ENCODE measurements around the gene GON4L.
"Not testable (repeated sequence)": the region's sequence is repeated elsewhere in the genome, so short reads cannot be mapped to it uniquely, and the experiment has no call there.

GON4L gene

GRCh38 chr1:155827450-155827849, 29.6 kb downstream of the GON4L start:
- DNase-seq, result no peak

- DNase-seq, result no peak
These were observed 40.7 kb downstream of the GON4L start for GRCh38 chr1:155816351-155816750.

- no peak for DNase-seq
These were observed 43.3 kb downstream of the GON4L start for GRCh38 chr1:155813672-155814071.

DNA sequence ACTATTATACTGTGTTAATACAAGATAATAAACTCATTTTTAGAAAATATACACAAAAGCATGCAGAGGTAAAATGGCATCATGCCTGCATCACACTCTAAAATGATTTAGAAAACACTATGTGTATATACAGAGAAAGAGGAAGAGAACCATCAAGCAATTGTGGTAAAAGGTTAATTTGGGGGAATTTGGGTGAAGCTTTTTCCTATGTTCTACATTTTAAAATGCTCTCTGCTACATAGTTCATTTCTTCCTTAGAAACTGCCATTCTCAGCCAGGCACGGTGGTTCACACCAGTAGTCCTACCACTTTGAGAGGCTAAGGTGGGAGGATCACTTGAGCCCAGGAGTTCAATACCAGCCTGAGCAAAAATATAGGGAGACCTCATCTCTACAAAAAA, 44.1 kb downstream of the GON4L start:
- DNase-seq, result no peak

DNA sequence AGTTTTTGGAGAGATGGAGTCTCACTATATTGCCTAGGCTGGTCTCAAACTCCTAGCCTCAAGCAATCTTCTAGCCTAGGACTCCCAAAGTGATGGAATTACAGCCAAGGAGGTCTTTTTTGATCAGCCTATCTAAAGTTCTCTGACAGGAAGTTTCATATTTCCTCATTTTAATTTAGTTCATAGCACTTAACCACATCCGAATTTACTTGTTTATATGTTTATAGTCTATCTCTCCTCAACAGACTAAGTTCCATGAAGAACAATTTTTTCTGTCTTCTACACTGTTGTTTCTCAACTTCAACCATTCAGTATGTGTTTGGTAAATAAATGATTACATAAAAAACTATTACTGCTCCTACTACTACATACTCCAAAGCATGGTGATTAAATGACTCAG, 47.9 kb downstream of the GON4L start:
- no peak for DNase-seq

- DNase-seq, result no peak
These were observed 55.9 kb downstream of the GON4L start for GRCh38 chr1:155801149-155801548.

DNA sequence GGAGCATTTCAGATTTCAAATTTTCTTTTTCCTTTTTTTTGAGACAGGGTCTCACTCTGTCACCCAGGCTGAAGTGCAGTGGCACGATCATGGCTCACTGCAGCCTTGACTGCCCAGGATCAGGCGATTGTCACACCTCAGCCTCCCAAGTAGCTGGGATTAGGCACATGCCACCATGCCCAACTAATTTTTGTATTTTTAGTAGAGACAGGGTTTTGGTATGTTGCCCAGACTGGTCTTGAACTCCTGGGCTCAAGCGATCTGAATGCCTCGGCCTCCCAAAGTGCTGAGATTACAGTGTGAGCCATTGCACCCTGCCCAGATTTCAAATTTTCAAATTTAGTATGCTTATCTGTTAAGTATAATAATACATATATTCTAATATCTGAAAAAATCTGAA, 61.4 kb downstream of the GON4L start:
- not testable (repeated sequence) for DNase-seq

- no peak for DNase-seq
These were observed 62.3 kb downstream of the GON4L start for GRCh38 chr1:155794605-155795245.

DNA sequence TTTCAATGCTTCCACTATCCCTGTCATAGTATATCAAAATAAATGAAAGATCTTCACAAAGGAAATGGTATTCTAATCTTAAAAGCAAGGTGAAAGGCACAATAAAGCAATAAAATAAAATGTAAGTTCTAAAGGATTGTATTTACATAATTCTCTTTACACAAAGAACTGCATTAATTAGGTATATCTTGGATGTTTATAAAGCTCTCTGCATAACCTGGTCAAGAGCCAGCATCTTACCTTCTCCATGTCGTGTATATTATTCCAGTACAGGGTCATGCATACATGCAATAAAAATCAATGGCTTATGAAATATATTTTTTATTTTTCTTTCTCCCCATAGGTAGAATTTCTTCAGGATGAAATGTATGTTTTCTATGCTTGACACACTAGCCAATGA, 63.8 kb downstream of the GON4L start:
- no peak for DNase-seq

- no peak for DNase-seq
These were observed 79.4 kb downstream of the GON4L start for GRCh38 chr1:155777582-155777981.

DNA sequence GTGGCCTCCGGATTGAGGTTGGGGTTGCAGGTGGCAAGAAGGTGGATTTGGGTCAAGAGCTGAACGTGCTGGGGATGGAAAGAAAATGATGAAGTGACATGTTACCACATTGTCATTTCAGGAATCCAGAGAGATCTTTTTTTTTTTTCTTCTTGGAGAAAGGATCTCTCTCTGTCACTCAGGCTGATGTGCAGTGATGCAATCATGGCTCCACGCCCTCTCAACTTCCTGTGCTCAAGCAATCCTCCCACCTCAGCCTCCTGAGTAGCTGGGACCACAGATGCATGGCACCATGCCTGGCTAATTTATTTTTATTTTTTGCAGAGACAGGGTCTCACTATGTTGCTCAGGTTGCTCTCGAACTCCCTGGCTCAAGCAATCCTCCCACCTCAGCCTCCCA, 80.6 kb downstream of the GON4L start:
- DNase-seq, result no peak

DNA sequence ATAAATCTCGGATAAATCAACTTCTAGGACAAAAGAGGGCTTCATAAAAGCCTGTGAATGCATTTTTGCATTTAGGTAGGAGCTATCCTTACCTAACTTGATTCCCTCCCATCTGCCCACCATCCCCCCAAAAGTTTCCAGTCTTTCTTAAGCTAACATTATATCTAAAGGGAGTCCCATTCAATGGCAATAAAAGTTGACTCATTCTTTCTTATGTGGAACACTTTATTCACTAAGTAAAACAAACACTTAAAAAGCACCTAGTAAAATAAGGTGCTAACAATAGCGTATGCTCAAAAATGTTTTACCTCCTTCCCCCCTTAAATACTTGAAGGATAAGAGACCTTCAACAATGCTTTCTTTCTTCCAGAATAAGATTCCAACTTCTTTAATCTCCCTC, 83.8 kb downstream of the GON4L start:
- DNase-seq, result no peak

- no peak for DNase-seq
These were observed 87.8 kb downstream of the GON4L start for GRCh38 chr1:155769257-155769656.

DNA sequence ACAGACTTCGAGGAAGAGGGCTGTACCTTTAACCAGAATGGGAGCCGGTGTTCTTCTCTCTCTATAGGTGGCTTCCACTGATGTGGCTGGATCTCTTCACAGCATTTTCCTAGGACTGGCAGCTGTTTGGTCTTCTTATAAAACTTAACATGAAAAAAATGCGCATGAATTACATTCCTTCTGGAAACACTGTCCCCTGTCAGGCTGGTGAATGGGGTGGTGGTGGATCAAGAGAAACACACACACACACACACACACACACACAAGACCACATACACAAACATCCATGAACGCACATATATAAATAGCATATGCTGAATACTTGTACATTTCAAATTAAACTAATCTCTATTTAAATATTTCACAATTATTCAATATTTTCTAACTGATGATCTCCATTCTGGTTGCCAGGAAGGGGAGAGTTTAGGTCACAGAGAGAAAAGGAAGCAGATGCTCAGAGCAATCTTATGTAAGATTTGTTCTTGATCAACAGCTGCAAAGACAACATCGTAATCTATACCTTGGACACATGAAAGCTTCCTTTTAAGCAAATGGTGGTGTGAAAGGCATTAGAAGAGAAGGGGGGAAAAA, 89.5 kb downstream of the GON4L start:
- not testable (repeated sequence) for DNase-seq

DNA sequence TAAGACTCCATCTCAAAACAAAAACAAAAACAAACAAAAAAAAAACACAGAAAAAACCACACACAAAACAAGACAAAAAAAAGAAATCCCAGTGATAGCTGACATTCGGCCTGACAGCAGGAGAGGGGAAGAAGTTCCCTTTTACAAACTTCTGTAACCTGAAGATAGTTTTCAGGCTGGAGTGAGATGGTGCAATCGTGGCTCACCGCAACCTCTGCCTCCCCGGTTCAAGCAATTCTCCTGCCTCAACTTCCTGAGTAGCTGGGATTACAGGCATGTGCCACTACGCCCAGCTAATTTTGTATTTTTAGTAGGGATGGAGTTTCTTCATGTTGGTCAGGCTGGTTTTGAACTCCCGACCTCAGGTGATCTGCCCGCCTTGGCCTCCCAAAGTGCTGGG, 93.0 kb downstream of the GON4L start:
- not testable (repeated sequence) for DNase-seq

DNA sequence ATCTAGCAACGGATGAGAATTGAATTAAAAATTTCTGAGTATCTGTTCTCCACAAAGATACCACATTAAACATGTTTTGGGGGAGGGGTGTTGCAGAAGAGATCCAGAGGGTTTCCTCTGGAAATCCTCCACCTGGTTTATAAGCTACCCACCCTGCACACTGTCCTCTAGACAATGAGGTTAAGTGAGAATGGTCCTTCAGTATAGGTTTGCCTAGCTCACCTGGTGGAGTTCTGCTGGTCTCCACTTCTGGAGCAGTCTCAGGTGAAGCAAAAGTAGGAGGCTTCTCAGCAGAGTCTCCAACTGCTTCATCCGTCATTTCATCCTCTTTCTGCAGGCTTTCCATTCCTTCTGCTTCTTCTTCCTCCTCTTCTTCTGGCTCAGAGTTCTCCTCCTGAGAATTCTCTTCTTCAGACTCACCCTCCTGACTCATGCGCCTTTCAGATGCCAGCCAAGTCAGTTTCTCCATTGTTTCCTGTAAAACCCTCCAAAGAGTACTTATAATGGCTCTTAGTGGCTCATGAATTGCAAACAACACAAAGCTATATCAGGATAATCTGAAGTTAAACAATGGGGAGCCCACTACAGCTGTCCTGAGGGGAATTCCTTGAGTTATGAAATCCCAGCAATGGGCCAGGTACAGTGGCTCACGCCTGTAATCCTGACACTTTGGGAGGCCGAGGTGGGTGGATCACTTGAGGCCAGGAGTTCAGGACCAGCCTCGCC, 93.8 kb downstream of the GON4L start:
- peak in 14 of 51 donors; percentile 1 to 45 (median 16) for DNase-seq

DNA sequence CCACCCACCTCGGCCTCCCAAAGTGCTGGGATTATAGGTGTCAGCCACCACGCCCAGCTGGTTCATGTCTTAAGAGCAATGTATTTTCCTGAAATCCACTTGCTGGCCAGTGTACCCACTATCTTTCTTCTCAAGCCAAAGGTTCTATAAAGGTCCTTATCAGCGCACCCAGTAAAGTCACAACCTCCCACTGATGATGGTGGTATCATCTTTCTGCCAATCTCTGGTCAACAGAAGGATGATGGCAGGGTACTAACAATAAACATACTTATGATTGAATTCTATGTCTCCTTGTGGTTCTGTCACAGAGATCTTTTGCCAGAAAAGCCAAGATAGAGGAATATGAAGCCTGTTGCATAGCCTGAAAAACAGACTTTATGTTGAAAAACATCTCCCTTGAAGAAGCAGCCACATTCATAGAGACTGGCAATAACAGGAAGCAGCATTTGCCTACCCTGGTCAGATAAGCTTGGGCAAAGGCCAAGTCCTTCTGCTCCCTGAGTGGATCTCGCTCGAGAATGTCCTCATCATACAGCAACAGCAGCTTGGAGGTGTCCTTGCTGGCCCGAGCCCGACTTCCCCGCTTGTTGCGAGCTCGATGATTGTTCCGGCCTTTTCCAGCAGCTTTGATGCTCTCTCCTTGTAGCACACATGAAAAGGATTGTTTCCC, 95.1 kb downstream of the GON4L start:
- DNase-seq, result no peak

DNA sequence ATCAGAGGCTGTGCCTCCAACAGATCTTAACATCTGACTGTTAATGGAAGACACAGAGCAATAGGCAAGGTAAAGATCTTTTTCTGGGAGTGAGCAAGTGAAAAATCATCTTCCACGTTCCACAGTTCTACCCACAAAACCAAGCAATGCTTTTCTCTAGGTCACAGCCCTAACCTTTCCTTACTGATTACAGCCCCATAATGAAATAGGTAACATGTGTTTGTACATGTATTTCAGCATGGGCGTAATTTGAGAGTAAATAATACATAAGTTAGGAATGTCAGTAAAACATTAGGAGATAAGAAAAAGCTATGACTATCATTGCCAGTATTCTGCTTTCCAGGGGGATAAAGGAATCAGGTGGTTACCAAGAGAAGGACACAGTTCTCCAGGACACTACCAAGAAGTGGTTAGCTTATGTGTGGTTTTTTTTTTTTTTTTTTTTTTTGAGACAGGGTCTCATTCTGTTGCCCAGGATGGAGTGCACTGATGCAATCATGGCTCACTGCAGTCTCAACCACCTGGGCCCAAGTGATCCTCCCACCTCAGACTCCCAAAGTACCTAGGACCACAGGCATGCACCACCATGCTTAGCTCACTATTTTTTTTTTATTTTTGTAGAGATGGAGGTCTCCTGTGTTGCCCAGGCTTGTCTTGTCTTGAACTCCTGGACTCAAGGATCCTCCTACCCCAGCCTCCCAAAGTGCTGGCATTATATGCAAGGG, 96.1 kb downstream of the GON4L start:
- no peak for DNase-seq

GRCh38 chr1:155759966-155760630, 96.9 kb downstream of the GON4L start:
- DNase-seq, result no peak

DNA sequence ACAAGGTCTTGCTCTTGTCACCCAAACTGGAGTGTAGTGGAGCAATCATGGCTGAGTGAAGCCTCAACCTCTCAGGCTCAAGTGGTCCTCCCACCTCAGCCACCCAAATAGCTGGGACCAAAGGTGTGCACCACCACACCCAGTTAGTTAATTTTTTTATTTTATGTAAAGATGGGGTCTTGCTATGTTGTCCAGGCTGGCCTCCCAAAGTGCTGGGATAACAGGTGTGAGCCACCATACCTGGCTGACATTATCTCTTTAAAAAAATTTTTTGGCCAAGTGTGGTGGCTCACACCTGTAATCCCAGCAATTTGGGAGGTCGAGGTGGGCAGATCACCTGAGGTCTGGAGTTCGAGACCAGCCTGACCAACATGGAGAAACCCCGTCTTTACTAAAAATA, 98.0 kb downstream of the GON4L start:
- not testable (repeated sequence) for DNase-seq

GRCh38 chr1:155748141-155748540, 108.9 kb downstream of the GON4L start:
- DNase-seq, result not testable (repeated sequence)
